HL-60 (cell line): ENCODE measurements around the gene DDOST.

Experiments
- DNase-seq, 2 experiments: peaks; one replicate each; pipeline ENCODE4 v3.0.0-alpha.2; 2010 to 2020; ENCODE audit warnings: low read depth in 1 of 2, low spot score in 1 of 2
- H3K27ac ChIP-seq: fragments of 250-450 bp; sonication (Bioruptor Pico); replicated peaks from 2 replicates; pipeline ENCODE4 v1.5.1; 2020; ENCODE audit warnings: mild to moderate bottlenecking, moderate library complexity
- H3K27me3 ChIP-seq: fragments of 250-450 bp; sonication (Bioruptor Pico); 2 replicates; pipeline ENCODE4 v1.5.1; 2021; ENCODE audit warnings: mild to moderate bottlenecking, moderate library complexity; ENCODE audit not compliant: insufficient read depth, poor library complexity, severe bottlenecking
- H3K4me3 ChIP-seq: replicated peaks from 2 replicates; pipeline ENCODE4 v1.5.1; 2011; ENCODE audit warnings: mild to moderate bottlenecking, control low read depth, low read length; ENCODE audit not compliant: insufficient read depth
- GABPA ChIP-seq: IDR thresholded peaks from 2 replicates; pipeline ENCODE4 v1.6.1; 2012; ENCODE audit warnings: low read depth
- POLR2AphosphoS5 ChIP-seq: IDR thresholded peaks from 2 replicates; pipeline ENCODE4 v1.6.1; 2012; ENCODE audit warnings: low read depth
- SPI1 ChIP-seq: IDR thresholded peaks from 2 replicates; pipeline ENCODE4 v1.6.1; 2012; ENCODE audit warnings: low read depth, mild to moderate bottlenecking, borderline replicate concordance
- TF ChIP-seq, protein P1 (sequence below): IDR thresholded peaks from 2 replicates; pipeline ENCODE4 v1.6.1; 2012; ENCODE audit warnings: low read depth; ENCODE audit not compliant: insufficient replicate concordance
- TF ChIP-seq, protein P2 (sequence below): IDR thresholded peaks from one replicate; pipeline ENCODE4 v1.5.1; 2011; ENCODE audit warnings: low read length, control low read depth, inconsistent platforms; ENCODE audit not compliant: insufficient read depth

DDOST gene

DNA sequence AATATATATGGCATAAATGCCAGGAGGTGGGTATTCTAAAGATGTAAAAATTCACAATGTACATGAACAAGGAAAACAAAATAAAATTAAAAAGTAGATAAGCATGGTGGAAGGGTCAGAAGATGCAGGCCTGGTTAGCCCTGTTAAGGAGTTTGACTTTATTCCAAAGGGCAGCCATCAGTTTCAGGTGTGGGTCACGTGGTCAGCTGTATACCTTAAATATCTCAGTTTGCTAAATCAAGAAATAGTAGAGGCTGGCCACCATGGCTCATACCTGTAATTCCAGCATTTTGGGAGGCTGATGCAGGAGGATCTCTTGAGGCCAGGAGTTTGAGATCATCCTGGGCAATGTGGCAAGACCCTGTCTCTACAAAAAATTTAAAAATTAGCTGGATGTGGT lies 36.5 kb downstream of the DDOST start:
- no peak overlapping the region for H3K4me3 ChIP-seq
- no peak for TF ChIP-seq POLR2AphosphoS5
- TF ChIP-seq, protein P1, sequence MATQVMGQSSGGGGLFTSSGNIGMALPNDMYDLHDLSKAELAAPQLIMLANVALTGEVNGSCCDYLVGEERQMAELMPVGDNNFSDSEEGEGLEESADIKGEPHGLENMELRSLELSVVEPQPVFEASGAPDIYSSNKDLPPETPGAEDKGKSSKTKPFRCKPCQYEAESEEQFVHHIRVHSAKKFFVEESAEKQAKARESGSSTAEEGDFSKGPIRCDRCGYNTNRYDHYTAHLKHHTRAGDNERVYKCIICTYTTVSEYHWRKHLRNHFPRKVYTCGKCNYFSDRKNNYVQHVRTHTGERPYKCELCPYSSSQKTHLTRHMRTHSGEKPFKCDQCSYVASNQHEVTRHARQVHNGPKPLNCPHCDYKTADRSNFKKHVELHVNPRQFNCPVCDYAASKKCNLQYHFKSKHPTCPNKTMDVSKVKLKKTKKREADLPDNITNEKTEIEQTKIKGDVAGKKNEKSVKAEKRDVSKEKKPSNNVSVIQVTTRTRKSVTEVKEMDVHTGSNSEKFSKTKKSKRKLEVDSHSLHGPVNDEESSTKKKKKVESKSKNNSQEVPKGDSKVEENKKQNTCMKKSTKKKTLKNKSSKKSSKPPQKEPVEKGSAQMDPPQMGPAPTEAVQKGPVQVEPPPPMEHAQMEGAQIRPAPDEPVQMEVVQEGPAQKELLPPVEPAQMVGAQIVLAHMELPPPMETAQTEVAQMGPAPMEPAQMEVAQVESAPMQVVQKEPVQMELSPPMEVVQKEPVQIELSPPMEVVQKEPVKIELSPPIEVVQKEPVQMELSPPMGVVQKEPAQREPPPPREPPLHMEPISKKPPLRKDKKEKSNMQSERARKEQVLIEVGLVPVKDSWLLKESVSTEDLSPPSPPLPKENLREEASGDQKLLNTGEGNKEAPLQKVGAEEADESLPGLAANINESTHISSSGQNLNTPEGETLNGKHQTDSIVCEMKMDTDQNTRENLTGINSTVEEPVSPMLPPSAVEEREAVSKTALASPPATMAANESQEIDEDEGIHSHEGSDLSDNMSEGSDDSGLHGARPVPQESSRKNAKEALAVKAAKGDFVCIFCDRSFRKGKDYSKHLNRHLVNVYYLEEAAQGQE, result no peak
- TF ChIP-seq GABPA, result no peak
- TF ChIP-seq, protein P2, sequence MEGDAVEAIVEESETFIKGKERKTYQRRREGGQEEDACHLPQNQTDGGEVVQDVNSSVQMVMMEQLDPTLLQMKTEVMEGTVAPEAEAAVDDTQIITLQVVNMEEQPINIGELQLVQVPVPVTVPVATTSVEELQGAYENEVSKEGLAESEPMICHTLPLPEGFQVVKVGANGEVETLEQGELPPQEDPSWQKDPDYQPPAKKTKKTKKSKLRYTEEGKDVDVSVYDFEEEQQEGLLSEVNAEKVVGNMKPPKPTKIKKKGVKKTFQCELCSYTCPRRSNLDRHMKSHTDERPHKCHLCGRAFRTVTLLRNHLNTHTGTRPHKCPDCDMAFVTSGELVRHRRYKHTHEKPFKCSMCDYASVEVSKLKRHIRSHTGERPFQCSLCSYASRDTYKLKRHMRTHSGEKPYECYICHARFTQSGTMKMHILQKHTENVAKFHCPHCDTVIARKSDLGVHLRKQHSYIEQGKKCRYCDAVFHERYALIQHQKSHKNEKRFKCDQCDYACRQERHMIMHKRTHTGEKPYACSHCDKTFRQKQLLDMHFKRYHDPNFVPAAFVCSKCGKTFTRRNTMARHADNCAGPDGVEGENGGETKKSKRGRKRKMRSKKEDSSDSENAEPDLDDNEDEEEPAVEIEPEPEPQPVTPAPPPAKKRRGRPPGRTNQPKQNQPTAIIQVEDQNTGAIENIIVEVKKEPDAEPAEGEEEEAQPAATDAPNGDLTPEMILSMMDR, result no peak
- no peak for TF ChIP-seq SPI1
- H3K27me3 ChIP-seq, result no peaks in the 10 kb centered on the region
- DNase-seq, result no peak
- H3K27ac ChIP-seq, result no peak overlapping the region

DNA sequence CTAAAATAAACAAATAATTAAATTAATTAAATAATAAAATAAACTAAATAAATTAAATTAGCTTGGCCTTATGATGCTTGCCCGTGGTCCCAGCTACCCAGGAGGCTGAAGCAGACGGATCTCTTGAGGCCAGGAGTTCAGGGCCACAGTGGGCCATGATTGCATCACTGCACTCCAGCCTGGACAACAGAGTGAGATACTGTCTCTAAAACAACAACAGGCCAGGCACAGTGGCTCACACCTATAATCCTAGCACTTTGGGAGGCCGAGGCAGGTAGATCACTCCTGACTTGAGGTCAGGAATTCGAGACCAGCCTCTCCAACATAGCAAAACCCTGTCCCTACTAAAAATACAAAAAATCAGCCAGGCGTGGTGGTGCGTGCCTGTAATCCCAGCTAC lies 40.2 kb downstream of the DDOST start:
- TF ChIP-seq, protein P1, result no peak
- TF ChIP-seq SPI1 (no peak), POLR2AphosphoS5 (no peak), GABPA (no peak)
- TF ChIP-seq, protein P2, result no peak

DNA sequence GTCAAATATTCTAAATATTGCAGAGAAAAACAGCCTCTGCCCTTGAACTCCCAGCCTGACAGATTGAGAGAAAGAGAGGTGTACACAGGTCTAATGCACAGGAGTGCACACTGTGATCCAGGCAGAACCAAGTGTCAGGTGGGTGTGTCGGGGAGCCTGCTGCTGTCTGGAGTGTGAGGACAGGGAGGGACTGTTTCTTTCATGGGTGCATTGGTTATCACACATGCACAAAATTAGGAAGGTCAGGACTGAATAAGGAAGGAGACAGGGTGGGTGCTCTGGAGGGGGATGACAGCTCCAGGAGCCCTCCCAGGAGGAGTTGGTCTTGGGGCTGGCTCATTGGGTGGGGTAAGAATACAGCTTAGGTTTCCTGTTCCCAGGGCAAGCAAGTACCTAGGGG lies 41.2 kb downstream of the DDOST start:
- Histone ChIP-seq H3K27ac (no peak overlapping the region), H3K27me3 (no peaks in the 10 kb centered on the region), H3K4me3 (no peak overlapping the region)
- DNase-seq, result no peak
- TF ChIP-seq SPI1, result no peak
- TF ChIP-seq POLR2AphosphoS5, result no peak
- TF ChIP-seq, protein P1, result no peak
- TF ChIP-seq GABPA, result no peak
- TF ChIP-seq, protein P2, result no peak

More for the DNA sequence above, 40.2 kb downstream of the DDOST start:
- Histone ChIP-seq H3K27ac (no peak overlapping the region), H3K4me3 (no peak overlapping the region), H3K27me3 (no peaks in the 10 kb centered on the region)
- DNase-seq, result no peak
